ENCODE results near the gene IVL.

The IVL gene

DNA sequence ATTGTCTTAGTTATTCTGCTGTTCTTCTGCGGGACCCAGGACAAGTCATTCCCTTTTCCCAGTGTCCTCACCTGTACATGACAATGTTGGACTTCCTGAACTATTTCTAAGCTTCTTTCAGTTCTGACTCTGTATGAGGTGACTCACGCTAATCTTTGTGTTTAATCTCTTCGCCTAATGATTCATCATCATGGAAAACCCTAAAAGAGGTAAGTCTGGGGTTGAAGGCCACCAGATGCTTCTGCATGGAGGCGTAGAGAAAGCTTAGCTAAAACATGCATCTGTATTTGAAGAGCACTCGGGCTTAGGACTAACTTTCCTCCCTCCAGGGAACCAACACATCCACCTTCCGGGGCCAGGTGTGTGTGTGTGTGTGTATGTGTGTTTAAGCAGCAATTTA is 46.1 kb downstream of the IVL start:
- no peak for DNase-seq (ENCODE audit: low spot score)

DNA sequence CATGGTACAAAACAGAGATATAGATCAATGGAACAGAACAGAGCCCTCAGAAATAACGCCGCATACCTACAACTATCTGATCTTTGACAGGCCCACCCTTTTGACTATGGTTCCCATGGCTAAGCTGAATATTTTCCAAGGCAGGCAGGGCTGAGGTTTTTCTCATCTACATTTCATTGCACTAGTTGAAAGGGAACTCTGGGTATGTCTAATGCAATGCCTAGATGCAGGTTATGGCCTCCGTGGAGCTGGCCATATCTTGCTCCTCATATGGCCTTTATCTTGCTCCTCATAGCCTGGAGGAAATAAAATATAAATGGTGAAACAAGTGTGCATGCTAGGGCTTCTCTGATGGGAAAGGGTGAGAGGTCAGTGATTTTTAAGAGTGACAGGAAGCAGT is 49.2 kb downstream of the IVL start:
- DNase-seq (ENCODE audit: low spot score) = no peak

DNA sequence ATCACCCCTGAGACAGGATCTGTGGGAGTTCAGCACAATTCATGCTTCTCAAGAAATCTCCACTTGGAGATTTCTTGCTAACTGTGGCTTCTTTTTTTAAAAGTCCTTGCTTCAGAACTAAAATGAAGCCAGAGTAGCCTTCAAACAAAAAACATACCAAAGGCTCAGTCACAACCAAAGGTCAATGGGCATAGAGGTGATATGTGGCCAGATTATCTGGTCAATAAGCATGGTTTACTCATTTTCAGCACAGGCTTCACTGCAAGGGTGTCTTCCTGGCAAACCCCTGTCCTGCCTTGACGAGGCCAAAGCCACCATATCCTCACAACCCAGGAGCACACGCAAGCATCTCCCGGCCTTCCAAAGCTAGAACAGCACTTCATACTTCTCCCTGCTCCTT is 50.9 kb downstream of the IVL start:
- no peak for DNase-seq (ENCODE audit: low spot score)

DNA sequence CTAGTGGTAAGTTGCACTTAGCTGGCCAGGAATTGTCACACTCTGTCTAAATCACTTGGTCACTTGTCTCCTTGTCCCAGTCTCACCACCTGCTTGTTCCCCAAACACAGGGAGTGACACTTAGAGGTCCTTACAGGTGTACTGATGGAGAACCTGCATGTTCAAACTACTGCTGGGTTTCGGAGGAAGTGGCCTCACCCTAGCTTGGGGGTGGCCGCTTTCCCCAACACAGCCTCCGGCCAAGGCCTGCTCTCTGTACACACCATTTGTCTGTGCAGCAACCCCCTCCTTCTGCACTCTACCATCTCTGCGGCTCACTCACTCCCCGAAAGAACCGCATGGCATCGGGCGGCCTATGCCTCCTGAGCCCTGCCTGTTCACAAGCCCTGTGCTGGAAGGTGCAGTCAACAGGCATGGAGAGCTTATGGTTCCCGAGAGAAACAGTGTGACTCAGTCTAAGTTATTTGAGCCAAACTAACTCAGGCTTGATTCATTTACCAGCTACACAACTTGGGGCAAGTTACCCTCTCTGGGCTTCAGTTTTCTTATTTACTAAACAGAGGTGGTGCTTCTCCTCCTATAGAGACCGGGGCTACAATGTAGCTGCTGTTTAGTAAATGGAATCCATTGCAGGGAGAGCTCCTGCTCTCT is 51.6 kb downstream of the IVL start:
- no peak for DNase-seq (ENCODE audit: low spot score)

DNA sequence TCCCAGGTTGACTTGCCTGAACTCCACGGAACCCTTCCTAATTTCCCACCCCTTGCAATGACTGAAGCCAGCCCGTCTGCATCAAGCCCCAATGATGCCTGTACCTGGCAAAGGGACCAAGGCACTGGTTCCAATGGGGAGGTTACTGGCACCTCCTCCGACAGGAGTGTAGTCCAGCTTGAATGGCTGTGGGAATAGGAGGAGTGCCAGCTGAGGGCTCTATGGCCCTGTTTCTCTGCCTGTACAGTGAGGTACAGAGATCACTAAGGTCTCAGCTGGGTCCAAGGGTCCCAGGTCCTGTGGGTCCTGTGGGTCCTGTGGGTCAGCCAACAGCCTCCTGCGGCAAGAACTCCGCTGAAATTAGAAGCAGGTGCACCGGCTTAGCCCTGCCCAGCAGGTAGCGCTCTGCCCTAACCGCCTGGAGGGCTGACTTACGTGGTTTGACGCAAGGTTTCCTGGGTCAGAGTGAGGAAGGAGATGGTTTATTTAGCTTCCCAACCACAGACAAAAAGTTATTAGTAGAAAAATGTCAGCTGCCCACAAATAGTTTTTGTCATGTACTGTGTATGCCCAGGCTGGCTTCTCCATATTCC is 52.2 kb downstream of the IVL start:
- no peak for DNase-seq (ENCODE audit: low spot score)
